Left colon (tissue), 2 donors: ENCODE results near the gene SIRPA. TPM values are rescaled to one million over a fixed set of nuclear protein-coding genes. Genes with fewer than 3 reads are reported as not detected.

Experiments used
- ATAC-seq: fragments of 200-7000 bp; cut with Tn5 transposase; one replicate; pipeline ENCODE4 v1.9.1; 2020; ENCODE audit warnings: mild to moderate bottlenecking, moderate library complexity
- DNase-seq, 2 donors: peaks; one replicate each; pipeline ENCODE4 v3.0.0-alpha.2; 2020
- intact Hi-C, 2 donors: fragments of 100-400 bp; cut with DNase I in 1 of 2; cut with micrococcal nuclease in 1 of 2; formaldehyde crosslinking; loops; one replicate each; pipeline versions ENCODE4 v1.11.2 to v1.14.0; 2022; cut with DNase I, micrococcal nuclease
- total RNA-seq, 2 donors: library from RNA; stranded (reverse); fragmentation: NEBNext Ultra II Directional; extraction: Animal tissue kit (Norgen Biotek cat#: 25700); gene quantifications; one replicate each; pipeline ENCODE4 v1.2.1, GENCODE V29; 2021
- donor health status: DM: no; HTN: no; CAD: no.
- donor health status: DM: yes; HTN: yes; CAD: no.

Gene SIRPA
- total RNA-seq, 2 donors from 2014 or later: 7.4 to 13.3 TPM

- intact Hi-C loops: no loop called here
- no peak for ATAC-seq
- no peak for DNase-seq
These were observed 63.9 kb downstream of the SIRPA start for GRCh38 chr20:1959156-1959555.

GRCh38 chr20:1961374-1961773 is 66.2 kb downstream of the SIRPA start:
- intact Hi-C loops: loop anchor here in 1 of 2 donors (10.0 kb wide), 1 partner anchor 177 kb away; no protein-coding TSS in a partner anchor
- ATAC-seq (no peak), DNase-seq (no peak)

- DNase-seq (no peak), ATAC-seq (no peak)
- intact Hi-C loops: loop anchor here in 1 of 2 donors (10.0 kb wide), 1 partner anchor 179 kb away; no protein-coding TSS in a partner anchor
These were observed 68.9 kb downstream of the SIRPA start for GRCh38 chr20:1964061-1964460.

GRCh38 chr20:1964659-1965405 is 69.6 kb downstream of the SIRPA start:
- ATAC-seq (no peak), DNase-seq (no peak)
- intact Hi-C loops: loop anchor here (5.0 to 10.0 kb wide), 2 partner anchors 180 to 207 kb away; no protein-coding TSS in a partner anchor

- ATAC-seq: peak; percentile 69
- intact Hi-C loops: loop anchor here (5.0 to 10.0 kb wide), 2 partner anchors 181 to 207 kb away; no protein-coding TSS in a partner anchor
- DNase-seq: peak; percentile 52 to 82
These were observed 70.5 kb downstream of the SIRPA start for GRCh38 chr20:1965520-1966351.

- intact Hi-C loops: loop anchor here (5.0 to 10.0 kb wide), 2 partner anchors 184 to 203 kb away; no protein-coding TSS in a partner anchor
- no peak for ATAC-seq
- DNase-seq: no peak
These were observed 73.8 kb downstream of the SIRPA start for GRCh38 chr20:1968964-1969363.

GRCh38 chr20:1971893-1972586 is 76.8 kb downstream of the SIRPA start:
- DNase-seq (no peak), ATAC-seq (no peak)
- intact Hi-C loops: no loop called here

- DNase-seq: no peak
- no peak for ATAC-seq
- intact Hi-C loops: no loop called here
These were observed 78.6 kb downstream of the SIRPA start for GRCh38 chr20:1973601-1974440.

- intact Hi-C loops: no loop called here
- DNase-seq: no peak
- no peak for ATAC-seq
These were observed 80.1 kb downstream of the SIRPA start for GRCh38 chr20:1975291-1975690.

GRCh38 chr20:1979106-1979778 is 84.0 kb downstream of the SIRPA start:
- DNase-seq (no peak), ATAC-seq (no peak)
- intact Hi-C loops: no loop called here

GRCh38 chr20:1982686-1983085 is 87.5 kb downstream of the SIRPA start:
- ATAC-seq: no peak
- intact Hi-C loops: no loop called here
- DNase-seq: no peak

- ATAC-seq: no peak
- intact Hi-C loops: no loop called here
- no peak for DNase-seq
These were observed 88.1 kb downstream of the SIRPA start for GRCh38 chr20:1983301-1983700.

- ATAC-seq: no peak
- intact Hi-C loops: no loop called here
These were observed 92.6 kb downstream of the SIRPA start for GRCh38 chr20:1987826-1988225.

More at GRCh38 chr20:1987826-1988225, 92.6 kb downstream of the SIRPA start:
- no peak for DNase-seq

Other genes starting within 250 kb of the SIRPA start
- 1 to 10 TPM in 1 of 2 donors, under 1 TPM in 1; 0.52 to 1.1 TPM for gene SIRPG, start 237.6 kb upstream of the SIRPA start, total RNA-seq
- gene PDYN, start 98.7 kb downstream of the SIRPA start, total RNA-seq: not detected
- 10 to 100 TPM; 21.9 to 23.8 TPM for gene STK35, start 206.4 kb downstream of the SIRPA start, total RNA-seq